NK-92 (cell line): ENCODE measurements around the gene TRAP1.

Source experiments
- DNase-seq: peaks from one replicate; lab custom pipeline; 2025; ENCODE audit not compliant: unreplicated experiment; lab: John Stamatoyannopoulos, UW

Gene TRAP1

DNA sequence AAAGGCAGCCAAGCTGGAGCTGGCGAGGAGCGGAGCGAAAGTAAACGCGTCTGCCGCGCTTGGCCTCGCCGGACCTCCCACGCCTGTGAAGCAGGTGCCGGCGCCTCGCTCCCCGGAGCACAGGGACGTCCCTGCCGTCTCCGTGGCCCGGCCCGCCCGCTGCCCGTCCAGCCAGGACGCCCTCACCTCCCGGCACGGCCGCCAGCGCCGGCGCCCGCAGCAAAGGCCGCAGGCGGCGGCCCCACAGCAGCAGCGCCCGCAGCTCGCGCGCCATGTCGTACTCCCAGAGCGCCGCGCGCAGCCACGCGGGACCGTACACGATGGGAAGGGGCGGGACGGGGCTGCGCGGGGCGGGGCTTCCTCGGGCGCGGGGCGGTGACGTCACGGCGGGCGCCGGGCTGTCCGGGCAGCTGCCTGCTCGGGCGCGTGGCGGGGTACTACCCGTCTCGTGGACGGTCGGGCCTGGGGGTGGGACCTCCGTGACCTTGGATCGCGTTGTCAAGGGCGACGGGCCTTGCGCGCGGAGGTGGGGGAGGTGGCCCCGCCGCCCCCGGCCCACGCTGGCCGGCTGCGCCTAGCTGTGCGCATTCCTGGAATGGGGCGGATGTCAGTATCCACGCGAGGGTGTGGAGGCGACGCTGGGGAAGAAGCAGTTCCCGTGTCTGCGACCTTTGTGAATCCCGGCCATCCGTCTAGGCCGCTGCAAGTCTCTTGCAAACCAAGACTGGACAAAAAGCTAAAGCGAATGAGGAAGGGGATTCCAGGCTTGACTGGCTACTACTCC lies at the start of gene TRAP1:
TSS of gene TRAP1 (minus strand) at position 290 of the 784 bp plus-strand sequence. CDS start at position 274, 16 bp downstream.
- peak; percentile 31 for DNase-seq

DNA sequence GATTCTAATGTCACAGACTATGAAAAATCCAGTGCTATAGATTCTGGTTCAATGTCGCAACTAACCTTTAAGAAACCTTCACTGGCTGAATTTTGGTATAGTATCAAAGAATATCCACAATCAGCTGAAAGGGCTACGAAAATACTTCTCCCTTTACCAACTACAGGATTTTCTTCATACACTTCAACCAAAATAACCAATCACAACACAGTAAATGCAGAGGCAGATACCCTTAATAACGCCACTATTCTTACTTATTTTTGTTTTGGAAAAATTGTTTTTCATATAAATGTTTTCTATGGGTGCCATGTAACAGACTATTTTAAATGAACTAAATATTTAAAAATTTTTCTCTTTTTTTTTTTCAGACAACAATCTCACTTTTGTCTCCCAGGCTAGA lies 48.9 kb upstream of the TRAP1 start:
- no peak for DNase-seq

DNA sequence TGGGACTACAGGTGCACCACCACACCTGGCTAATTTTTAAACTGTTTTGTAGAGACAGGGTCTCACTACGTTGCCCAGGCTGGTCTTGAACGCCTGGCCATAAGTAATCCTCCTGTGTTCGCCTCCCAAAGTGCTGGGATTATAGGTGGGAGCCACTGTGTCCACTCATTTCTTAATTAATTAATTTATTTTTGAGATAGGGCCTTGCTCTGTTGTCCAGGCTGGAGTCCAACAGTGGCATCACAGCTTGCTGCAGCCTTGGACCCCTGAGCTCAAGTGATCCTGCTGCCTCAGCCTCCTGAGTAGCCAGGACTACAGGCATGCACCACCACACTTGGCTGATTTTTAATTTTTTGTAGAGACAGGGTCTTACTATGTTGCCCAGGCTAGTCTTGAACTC lies 47.1 kb upstream of the TRAP1 start:
- DNase-seq: no peak

DNA sequence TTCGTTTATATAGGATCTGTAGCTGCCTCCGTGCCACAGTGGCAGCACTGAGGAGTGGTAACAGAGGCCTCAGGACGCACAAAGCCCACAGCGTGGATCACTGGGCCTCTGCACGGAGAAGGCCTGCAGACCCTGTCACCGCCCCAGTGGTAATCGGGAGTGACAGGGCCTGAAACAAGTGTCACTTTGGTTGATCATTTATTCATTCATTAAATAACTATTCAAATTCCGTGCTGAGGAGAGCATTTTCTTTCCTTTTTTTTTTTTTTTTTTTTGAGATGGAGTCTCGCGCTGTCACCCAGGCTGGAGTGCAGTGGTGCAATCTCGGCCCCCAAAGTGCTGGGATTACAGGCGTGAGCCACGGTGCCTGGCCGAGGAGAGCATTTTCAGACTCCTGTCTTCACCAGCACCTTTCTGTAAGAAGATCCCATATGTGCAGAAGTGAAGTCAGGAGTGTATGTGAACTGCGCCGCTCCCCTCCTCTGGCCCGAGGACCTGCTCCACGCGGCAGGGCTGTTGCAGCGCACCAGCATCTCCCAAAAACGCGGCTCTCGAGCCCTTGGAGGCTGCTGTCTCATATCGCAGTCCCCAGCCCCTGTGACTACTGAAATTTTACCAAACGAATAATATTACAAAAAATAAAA lies 44.9 kb upstream of the TRAP1 start:
- DNase-seq: no peak

DNA sequence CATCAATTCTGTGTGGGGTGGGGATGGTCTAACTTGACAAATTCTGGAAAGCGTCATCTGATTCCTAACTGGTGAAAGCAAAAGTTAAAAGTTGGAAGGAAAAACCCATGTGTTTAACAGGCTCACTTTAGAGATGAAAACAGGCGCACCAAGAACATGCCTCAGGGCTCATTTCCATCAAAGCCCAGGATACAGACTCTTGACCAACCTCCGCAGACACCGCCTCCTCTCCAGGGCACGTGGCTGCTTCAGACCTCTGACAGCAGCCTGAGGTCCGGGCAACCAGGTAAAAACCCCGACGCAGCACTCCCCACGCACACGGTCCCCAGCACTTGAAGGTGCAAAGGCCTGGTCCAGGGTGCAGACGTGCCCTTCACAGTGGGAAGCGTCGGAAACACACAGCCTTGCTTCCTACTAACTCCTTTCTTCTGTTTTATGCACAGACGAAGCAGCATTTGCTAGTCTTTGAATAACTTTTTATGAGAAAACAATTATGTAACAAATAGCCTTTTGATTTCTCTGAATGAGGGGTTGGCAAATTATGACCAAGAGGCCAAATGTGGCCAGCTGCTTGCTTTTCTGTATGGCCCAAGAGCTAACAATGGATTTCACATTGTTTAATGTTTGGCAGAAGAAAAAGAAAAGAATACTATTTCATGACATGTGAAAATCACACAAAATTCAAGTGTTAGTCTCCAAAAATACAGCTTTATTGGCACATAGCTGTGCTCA lies 44.2 kb upstream of the TRAP1 start:
- no peak for DNase-seq

DNA sequence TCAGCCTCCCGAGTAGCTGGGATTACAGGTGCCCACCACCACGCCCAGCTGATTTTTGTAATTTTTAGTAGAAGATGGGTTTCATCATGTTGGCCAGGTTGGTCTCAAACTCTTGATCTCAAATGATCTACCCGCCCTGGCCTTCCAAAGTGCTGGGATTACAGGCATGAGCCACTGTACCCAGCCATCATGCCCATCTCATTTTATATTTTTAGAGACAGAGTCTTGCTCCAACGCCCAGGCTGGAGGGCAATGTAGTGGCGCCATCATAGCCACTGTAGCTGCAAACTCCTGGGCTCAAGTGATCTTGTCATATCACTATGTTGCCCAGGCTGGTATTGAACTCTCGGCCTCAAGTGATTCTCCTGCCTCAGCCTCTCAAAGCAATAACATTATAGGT lies 43.2 kb upstream of the TRAP1 start:
- DNase-seq: no peak

DNA sequence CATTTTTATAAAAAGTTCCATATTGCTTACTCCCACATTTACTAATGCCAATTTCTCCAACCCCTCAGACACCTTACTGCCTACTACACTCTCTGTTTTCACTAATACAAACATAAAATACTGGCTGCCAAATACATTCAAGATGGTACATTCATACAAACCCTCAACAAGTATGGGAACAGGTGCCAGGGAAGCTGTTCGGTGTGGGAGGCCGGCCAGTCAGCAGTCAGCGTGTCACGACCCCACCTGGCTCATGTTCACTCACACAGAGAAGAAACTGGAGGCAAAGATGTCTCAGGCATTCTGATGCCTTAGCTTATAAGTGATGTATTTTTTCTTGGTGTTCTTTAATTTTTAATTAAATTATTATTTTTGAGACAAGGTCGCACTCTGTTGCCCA lies 42.4 kb upstream of the TRAP1 start:
- no peak for DNase-seq

DNA sequence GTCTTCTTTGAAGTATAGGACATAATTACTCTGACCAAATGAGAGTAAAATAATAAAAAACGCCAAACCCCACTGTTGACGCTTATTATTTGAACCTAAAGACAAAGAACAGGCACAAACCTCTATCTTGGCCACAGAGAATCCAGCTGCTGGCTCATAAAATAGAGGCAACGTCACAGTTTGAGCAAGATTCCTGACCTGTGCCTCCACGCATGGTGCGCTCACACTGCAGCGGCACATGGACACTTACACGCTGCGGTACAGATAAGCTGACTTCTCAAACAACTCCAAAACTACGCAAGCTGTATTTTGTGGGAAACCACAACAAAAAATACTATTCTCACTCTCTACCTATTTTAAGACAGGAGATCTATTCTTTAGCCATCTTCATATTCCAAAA lies 38.8 kb upstream of the TRAP1 start:
- no peak for DNase-seq

DNA sequence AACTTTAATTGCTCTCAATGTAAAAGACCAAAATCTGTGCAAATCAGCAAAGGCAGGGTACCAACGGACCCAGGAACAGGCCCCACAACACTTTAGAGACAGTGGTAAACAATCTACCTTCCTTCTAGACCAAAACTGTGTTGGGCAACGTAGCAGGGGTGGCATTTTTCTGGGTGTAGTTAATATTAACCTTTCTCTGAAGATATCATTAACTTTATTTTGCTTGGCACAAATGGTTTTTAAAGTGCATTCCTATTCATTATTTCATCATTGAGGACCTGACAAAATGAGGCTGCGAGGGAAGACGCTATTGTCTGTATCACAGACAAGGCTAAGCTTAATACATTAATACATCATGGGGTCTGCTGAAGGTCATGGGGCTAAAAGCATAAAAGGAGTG lies 37.9 kb upstream of the TRAP1 start:
- DNase-seq: no peak

DNA sequence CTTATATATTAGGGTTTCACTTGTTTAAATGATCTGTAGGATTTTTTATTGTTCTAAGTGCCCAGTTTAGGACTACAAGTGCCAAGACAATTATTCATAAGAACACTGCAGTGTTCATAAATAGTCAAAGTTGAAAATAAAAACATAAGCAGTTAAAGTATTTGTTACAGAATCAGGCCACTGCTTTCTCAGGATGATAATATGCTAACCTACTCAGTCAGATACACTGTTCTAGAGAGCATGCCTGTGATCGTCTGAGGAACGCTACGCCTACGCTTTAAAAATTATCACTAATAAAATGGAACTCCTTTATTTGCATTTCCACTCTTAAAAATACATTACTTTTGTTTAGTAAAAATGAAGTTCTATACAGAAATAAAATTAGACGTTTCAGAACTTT lies 37.4 kb upstream of the TRAP1 start:
- no peak for DNase-seq

DNA sequence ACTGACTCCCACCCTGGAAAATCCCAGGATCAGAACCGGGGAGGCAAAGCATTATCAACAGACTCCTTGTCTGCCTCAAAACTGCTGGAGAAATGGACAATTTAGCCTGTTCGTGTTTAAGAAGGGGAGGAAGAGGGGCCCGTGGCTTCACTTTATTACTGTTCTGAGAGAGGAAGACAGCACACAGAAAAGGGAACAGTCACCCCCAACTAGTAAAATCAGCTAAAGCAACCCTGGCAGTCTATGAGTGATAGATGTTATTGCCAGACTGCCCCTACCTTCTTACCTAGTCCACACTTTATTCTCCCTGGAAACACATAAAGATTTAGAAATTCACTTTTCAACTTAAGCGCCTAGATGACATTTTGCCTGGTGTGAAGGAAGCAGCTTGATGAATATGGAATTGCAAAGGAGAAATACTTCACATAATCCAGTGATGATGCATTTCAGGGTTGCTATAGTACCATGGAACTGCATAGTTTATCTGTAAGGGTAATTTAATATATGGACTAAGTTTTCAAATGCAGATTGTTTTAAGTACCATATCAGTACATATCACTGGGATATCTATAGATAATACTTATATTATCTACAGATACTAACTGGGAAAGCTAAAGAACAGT lies 36.9 kb upstream of the TRAP1 start:
- DNase-seq: no peak

DNA sequence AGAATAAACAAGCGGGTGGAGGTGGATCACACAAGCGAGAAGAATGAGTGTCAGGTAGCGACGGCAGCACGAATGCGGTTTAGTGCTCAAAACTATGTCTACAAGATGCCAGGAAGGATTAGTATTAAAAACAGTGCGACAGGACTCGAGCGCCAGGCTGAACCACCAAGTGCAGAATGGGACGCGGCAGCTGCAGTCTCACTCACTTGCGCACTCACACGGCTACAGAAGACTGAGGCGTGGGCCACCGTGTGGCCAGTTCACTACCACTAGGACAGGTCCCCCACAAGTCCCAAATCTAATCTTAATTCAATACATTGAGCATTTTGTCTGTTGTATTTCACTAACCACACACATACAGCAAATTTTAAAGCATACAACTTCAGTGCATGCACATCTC lies 35.7 kb upstream of the TRAP1 start:
- no peak for DNase-seq

DNA sequence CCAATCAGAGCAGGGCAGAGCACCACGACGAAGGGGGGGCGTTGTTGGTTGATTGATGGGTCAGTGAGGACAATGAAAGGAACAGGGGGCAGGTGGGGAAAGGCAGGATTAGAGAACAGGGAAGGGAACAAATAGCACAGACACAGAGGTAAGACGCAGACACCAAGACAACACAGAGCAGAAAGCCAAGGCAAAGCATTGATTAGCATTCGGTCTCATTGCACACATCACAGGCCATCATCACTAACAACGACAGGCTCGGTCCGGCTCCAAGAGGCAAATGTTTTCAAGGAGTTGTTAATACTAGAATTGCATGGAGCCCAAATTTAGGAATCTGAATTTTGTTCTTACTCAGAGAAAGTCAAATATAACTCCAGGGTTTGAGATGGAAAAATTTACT lies 34.6 kb upstream of the TRAP1 start:
- DNase-seq: no peak

DNA sequence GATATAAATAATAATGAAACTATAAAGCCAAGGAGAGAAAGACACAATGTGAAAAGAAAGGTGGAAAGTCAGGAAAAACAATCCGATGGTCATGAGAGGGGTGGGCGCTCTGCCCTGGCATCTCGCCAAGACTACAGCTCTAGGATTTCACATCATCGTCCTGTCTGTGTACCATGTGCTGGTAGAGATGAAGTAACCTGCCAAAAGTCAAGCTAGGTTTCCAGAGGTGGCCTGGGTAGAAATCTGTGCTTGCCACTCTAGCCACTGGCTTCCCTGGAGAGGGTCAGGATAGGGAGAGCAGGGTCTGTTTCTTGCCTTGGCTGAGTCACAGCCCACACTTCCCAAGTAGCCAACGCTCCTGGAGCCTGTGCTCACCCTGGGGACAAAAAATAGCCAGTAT lies 31.0 kb upstream of the TRAP1 start:
- no peak for DNase-seq

DNA sequence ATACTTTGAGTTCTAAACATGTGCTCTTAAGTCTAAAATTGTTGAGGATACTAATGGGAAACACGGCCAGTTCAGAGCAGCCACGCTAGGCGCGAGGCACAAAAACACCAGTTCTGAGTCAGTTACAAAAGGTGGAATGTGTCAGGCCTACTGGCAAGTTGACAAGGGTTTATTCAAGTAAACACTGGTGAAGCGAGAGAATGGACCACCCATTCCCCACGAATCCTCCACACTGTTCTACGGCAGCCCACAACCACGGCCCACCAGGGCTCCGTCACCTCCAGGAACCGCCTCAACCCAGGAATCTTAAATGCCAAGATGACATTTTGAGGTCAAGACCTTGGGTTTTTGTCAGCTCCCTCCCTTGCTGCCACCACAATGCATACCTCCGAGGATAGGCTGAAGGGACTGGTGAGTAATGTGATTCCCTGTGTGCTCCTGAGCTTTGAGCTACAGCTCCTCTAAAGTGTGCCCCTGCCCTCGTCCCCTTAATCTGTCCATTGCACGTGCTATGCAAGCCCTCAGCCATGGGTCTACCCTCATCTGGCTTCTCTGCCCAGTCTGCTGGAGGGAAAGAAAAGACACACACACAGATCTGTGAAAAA lies 28.5 kb upstream of the TRAP1 start:
- no peak for DNase-seq

DNA sequence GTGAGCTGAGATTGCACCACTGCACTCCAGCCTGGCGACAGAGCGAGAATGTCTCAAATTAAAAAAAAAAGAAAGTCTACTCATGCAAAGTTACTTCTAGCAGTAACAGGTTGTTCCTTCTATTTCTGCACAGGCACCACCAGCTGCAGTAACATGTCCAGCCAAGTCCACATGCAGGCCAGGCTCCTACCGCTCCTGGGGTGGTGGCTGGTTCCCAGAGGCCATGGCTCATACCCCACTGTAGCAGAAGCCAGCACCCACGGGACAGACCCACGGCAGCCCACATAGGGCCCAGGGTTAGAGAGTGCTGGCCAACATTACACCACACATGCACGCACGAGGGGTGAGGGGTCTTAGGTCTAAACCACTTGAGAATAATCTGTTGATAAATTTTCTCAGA lies 26.7 kb upstream of the TRAP1 start:
- no peak for DNase-seq

DNA sequence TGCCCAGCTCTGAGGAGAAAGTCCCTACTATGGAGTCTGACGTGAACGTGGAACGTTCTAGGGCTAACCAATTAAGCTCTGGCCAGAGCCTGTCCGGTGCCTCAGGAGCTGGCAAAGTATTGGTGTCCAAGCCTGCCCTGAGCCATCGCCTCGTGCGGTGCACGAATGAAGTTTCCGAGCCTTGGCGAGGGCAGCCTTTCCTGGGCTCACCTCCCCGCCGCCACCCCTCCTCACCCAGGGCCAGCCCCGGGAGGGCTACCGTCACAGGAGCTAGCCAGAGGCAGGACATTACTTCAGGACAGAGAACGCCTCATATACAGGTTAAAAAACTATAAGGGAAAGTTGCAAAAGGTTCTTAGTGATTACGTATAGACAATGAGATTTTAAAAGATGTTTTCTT lies 23.6 kb upstream of the TRAP1 start:
- DNase-seq: no peak

DNA sequence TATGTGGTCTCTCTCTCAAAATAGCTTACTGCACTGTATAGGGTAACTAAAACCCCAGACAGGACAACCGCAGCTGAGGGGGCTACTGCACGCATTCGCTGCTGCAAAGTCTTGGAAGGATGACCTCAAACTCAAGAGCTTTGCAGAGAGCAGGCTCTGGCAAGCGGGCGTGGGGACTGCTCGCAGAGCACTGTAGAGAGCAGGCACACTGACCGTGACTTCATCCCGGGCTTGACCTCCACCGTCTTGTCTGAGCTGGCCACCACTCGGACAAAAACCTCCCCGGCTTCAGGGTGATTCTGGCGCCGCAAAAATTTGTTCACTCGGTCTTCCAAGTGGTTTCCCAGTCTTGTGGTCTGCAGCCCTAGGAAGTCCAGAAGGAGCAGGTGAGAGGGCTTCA lies 22.9 kb upstream of the TRAP1 start:
- DNase-seq: no peak

DNA sequence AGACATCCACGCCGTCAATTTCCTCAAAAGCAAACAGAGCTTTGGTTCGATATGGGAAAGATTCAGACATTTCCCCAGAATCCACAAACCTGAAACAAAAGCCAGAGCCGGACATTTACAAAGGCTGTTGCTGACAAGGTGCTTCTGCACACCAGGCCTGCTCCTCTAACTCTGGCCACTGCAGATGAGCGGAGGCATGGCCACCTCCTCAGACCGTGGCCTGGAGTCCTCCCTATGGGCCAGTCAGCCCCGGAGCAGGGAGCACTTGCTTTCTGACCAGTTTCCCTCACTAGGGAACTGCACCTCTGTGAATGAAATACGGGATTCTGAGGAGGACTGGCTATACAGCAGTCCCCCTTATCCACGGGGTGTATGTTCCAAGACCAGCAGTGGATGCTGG lies 22.3 kb upstream of the TRAP1 start:
- no peak for DNase-seq

DNA sequence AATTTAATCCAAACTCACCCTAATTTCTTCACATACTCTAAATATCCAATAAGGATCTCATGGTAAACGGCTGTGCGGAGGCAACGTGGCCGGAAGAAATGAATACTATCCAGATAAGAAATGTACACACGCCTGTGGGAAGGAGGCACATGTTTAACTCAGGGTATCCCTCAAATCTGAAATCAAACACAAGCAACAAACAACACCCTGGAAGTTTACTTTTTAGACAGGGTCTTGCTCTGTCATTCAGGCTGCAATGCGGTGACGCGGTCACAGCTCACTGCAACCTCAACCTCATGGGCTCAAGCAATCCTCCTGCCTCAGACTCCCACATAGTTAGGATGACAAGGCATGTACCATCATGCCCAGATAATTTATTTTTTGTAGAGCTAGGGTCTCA lies 21.2 kb upstream of the TRAP1 start:
- no peak for DNase-seq

DNA sequence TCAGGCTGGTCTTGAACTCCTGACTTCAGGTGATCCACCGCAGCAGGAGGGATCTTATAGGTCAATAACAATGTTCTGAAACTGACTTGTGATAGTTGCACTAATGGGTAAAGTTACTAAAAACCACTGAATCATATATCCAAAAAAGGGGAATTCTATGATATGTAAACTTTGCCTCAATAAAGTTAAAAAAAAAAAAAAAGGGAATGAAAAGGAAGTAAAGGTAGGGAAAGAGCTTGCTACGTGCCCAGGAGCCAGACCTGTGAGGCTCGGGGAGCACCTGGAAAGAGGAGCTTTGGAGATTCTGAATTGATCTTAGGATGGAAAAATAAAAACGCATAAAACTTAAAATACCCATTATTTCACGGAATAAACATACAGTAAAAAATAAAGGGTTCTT lies 20.8 kb upstream of the TRAP1 start:
- no peak for DNase-seq
